Smooth muscle cell (in vitro differentiated cells): ENCODE data around the gene MEPCE. TPM values are rescaled to one million over a fixed set of nuclear protein-coding genes. Genes with fewer than 3 reads are reported as not detected.
A peak's percentile ranks its signal among the peaks of the same experiment; 100 is the strongest.

Source experiments
- DNase-seq: peaks from one replicate; lab custom pipeline; 2025; ENCODE audit not compliant: unreplicated experiment; lab: John Stamatoyannopoulos, UW
- H2AFZ ChIP-seq: fragments of 200-600 bp; sonication (generic); 2 replicates; pipeline ENCODE4 v1.6.0; 2016; ENCODE audit warnings: antibody characterized with exemption, low read depth, mild to moderate bottlenecking
- H3F3A ChIP-seq: fragments of 200-600 bp; sonication (generic); 2 replicates; pipeline ENCODE4 v1.6.0; 2017; ENCODE audit warnings: antibody characterized with exemption, low read depth
- H3K27ac ChIP-seq: fragments of 200-600 bp; sonication (generic); 2 replicates; pipeline ENCODE4 v1.5.1; 2016; ENCODE audit warnings: low read depth, mild to moderate bottlenecking
- H3K27me3 ChIP-seq: fragments of 200-600 bp; sonication (generic); 2 replicates; pipeline ENCODE4 v1.6.1; 2016; ENCODE audit warnings: low read depth, mild to moderate bottlenecking
- H3K36me3 ChIP-seq: fragments of 200-600 bp; sonication (generic); 2 replicates; pipeline ENCODE4 v1.5.1; 2016; ENCODE audit warnings: low read depth
- H3K4me1 ChIP-seq: fragments of 200-600 bp; sonication (generic); 2 replicates; pipeline ENCODE4 v1.5.1; 2016; ENCODE audit warnings: low read depth
- H3K4me2 ChIP-seq: fragments of 200-600 bp; sonication (generic); 2 replicates; pipeline ENCODE4 v1.6.0; 2016; ENCODE audit warnings: mild to moderate bottlenecking
- H3K4me3 ChIP-seq: fragments of 200-600 bp; sonication (generic); 2 replicates; pipeline ENCODE4 v1.5.1; 2016; ENCODE audit warnings: mild to moderate bottlenecking
- H3K79me2 ChIP-seq: fragments of 200-600 bp; sonication (generic); 2 replicates; pipeline ENCODE4 v1.6.0; 2016; ENCODE audit warnings: low read depth, mild to moderate bottlenecking
- H3K9ac ChIP-seq: fragments of 200-600 bp; sonication (generic); 2 replicates; pipeline ENCODE4 v1.6.0; 2016; ENCODE audit warnings: low read depth
- H3K9me3 ChIP-seq: fragments of 200-600 bp; sonication (generic); replicated peaks from 2 replicates; pipeline ENCODE4 v1.5.1; 2016; ENCODE audit warnings: low read depth
- H4K20me1 ChIP-seq: fragments of 200-600 bp; sonication (generic); 2 replicates; pipeline ENCODE4 v1.6.0; 2016; ENCODE audit warnings: low read depth
- CTCF ChIP-seq: fragments of 200-600 bp; sonication (generic); IDR thresholded peaks from 2 replicates; pipeline ENCODE4 v1.5.1; 2017; ENCODE audit warnings: borderline replicate concordance, mild to moderate bottlenecking, antibody characterized with exemption; ENCODE audit not compliant: insufficient read depth, poor library complexity, severe bottlenecking
- WGBS: methylation state at CpG from one replicate; pipeline ENCODE4 v1.1.7; 2016; ENCODE audit warnings: low lambda C conversion rate; 5-methylcytosine and 5-hydroxymethylcytosine counted together
- polyA plus RNA-seq: library from polyadenylated mRNA; unstranded; fragments of >200 nt; fragmentation: Nextera tagmentation; extraction: Ambion mirVana; gene quantifications from 2 replicates; pipeline ENCODE4 v1.2.1, GENCODE V29; 2016
- total RNA-seq: library from RNA; depleted of rRNA; stranded (reverse); fragments of >200 nt; gene quantifications from 2 replicates; pipeline ENCODE4 v1.2.3, GENCODE V29; 2014

The MEPCE gene
- total and polyA plus RNA-seq, 2 experiments from 2014 or later: 14.8 to 19.7 TPM

GRCh38 chr7:100472121-100472851 lies 42.7 kb downstream of the MEPCE start:
- Histone ChIP-seq H3K4me3 (no peak overlapping the region), H3K4me2 (no peak overlapping the region), H3F3A (no peaks in the 10 kb centered on the region), H3K27me3 (no peaks in the 10 kb centered on the region), H3K79me2 (peaks cover 16% of the 10 kb centered on the region), H3K4me1 (peaks cover 12% of the 10 kb centered on the region), H2AFZ (no peak overlapping the region), H3K9ac (no peak overlapping the region), H4K20me1 (peaks cover 62% of the 10 kb centered on the region), H3K27ac (no peak overlapping the region), H3K9me3 (no peaks in the 10 kb centered on the region), H3K36me3 (no peaks in the 10 kb centered on the region)
- DNase-seq: no peak
- no peak for TF ChIP-seq CTCF
- WGBS: 80% methylated on average over 12 of the region's 16 CpGs

DNA sequence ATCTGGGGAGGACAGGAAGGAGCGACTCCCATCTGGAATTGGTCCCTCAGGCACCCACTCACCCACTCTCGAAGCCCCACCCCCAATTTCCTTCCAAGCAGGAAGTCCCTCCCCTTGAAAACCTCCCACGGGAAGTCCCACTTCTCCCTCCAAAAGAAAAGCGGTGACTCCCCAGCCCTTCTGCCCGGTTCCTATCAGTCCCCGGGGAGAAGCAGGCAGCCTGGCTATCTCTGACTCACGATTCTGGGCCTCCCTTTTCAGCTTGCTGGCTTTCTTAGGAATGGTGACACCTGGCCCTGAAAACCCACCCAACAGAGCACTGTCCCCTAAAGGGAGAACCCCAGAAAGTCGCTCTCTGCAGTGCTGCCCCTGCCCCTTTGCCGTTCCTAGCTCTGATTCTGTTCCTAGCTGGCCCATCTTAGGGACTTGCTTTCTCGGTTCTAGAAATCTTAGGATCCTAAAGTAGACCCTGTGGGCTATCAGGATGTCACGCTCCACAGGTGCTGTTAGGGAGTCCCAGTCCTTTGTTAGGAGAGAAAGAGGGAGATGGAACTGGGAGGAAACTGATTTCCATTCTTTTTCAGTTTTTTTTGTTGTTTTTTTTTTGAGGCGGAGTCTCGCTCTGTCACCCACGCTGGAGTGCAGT lies 43.3 kb downstream of the MEPCE start:
- Histone ChIP-seq H3K27ac (peak overlapping the region; percentile 37), H3K79me2 (peaks cover 23% of the 10 kb centered on the region), H3K4me3 (no peak overlapping the region), H3K9ac (no peak overlapping the region), H3K27me3 (no peaks in the 10 kb centered on the region), H3K36me3 (no peaks in the 10 kb centered on the region), H2AFZ (no peak overlapping the region), H3K4me1 (peaks cover 16% of the 10 kb centered on the region), H3K9me3 (no peaks in the 10 kb centered on the region), H3F3A (no peaks in the 10 kb centered on the region), H3K4me2 (no peak overlapping the region), H4K20me1 (peaks cover 69% of the 10 kb centered on the region)
- WGBS: 65% methylated on average over 14 of the region's 14 CpGs
- no peak for DNase-seq
- no peak for TF ChIP-seq CTCF

DNA sequence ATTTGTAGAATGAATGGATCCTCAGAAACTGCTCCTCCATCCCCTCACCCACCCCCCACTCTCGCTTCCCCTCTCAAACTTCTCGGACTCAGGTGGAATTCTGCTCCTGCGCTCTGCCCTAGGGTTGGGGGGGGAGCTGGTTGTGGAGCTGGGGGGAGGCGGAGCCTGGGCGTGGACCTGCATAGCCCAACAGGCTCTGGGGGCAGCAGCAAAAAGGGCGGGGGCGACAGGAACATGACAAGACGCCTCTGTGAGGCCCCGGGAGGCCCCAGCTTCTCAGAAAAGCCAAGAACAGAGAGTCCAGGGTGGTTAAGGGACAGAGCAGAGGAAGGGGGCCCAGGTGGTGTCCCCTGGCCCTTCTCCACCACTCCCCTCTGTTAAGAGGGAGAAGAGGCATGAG lies 45.9 kb downstream of the MEPCE start:
- H3K79me2 ChIP-seq: peaks cover 31% of the 10 kb centered on the region
- H2AFZ ChIP-seq: no peak overlapping the region
- no peak for TF ChIP-seq CTCF
- no peaks in the 10 kb centered on the region for H3K9me3 ChIP-seq
- H3K4me3 ChIP-seq: peak overlapping the region; percentile 23
- H3K4me2 ChIP-seq: peak overlapping the region; percentile 99
- H3K4me1 ChIP-seq: peaks cover 16% of the 10 kb centered on the region
- H3K9ac ChIP-seq: no peak overlapping the region
- no peak for DNase-seq
- H3K27me3 ChIP-seq: no peaks in the 10 kb centered on the region
- H4K20me1 ChIP-seq: peaks cover 47% of the 10 kb centered on the region
- no peak overlapping the region for H3K27ac ChIP-seq
- H3F3A ChIP-seq: no peaks in the 10 kb centered on the region
- 67% methylated on average over 9 of the region's 9 CpGs for WGBS
- H3K36me3 ChIP-seq: no peaks in the 10 kb centered on the region
